ENCODE measurements around the gene EPN3. TPM values are rescaled to one million over a fixed set of nuclear protein-coding genes. Genes with fewer than 3 reads are reported as not detected.

The EPN3 gene
- total RNA-seq, 2 donors from 2014 or later, result 18.3 to 79.8 TPM

- Histone ChIP-seq H3K4me3 (no peak overlapping the region), H3K27ac (no peak overlapping the region), H3K9ac (ENCODE audit: low read depth in 2 of 2, low read length in 2 of 2) (no peak overlapping the region), H3K4me1 (no peaks in the 10 kb centered on the region), H3K36me3 (no peaks in the 10 kb centered on the region), H3K27me3 (no peaks in the 10 kb centered on the region), H3K9me3 (no peaks in the 10 kb centered on the region)
- no peak for TF ChIP-seq CTCF (IDR thresholded peaks at IDR 0.05)
- DNase-seq, result no peak
- intact Hi-C loops (cut with DNase I), result no loop called here
Observed at GRCh38 chr17:50581316-50581715, 48.8 kb downstream of the EPN3 start.

GRCh38 chr17:50582741-50583140 is 50.2 kb downstream of the EPN3 start:
- intact Hi-C loops (cut with DNase I), result no loop called here
- no peak for DNase-seq
- Histone ChIP-seq H3K36me3 (no peaks in the 10 kb centered on the region), H3K4me3 (no peak overlapping the region), H3K4me1 (no peaks in the 10 kb centered on the region), H3K9ac (ENCODE audit: low read depth in 2 of 2, low read length in 2 of 2) (no peak overlapping the region), H3K9me3 (no peaks in the 10 kb centered on the region), H3K27me3 (no peaks in the 10 kb centered on the region), H3K27ac (no peak overlapping the region)
- no peak for TF ChIP-seq CTCF (IDR thresholded peaks at IDR 0.05)

DNA sequence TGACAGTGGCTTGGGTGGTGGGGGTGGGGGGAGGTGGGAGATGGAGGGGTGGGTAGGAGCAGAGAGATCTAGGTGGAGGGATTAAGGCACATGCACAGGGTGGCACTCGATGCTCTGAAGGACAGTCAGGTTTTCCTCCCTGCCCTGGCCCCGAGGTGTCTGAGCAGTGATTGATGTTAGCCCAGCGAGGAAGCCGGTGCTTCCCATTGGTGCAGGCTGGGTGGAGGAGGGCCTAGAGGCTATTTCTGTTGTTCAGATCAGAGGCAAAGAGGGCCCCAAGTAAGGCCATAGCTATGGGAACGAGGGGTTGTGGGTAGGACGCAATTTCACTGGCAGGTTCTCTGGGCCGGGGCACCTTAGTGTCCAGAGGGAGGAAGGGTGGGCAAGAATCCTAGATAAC is 51.1 kb downstream of the EPN3 start:
- Histone ChIP-seq H3K9me3 (no peaks in the 10 kb centered on the region), H3K4me1 (no peaks in the 10 kb centered on the region)

GRCh38 chr17:50584116-50584515 is 51.6 kb downstream of the EPN3 start:
- intact Hi-C loops (cut with DNase I), result no loop called here
- Histone ChIP-seq H3K36me3 (no peaks in the 10 kb centered on the region), H3K4me3 (no peak overlapping the region), H3K4me1 (no peaks in the 10 kb centered on the region), H3K27me3 (no peaks in the 10 kb centered on the region), H3K9ac (ENCODE audit: low read depth in 2 of 2, low read length in 2 of 2) (no peak overlapping the region), H3K9me3 (no peaks in the 10 kb centered on the region), H3K27ac (no peak overlapping the region)
- TF ChIP-seq CTCF (IDR thresholded peaks at IDR 0.05), result no peak
- DNase-seq, result no peak

More for the DNA sequence above, 51.1 kb downstream of the EPN3 start:
- Histone ChIP-seq H3K27ac (no peak overlapping the region), H3K36me3 (no peaks in the 10 kb centered on the region), H3K27me3 (no peaks in the 10 kb centered on the region), H3K4me3 (no peak overlapping the region), H3K9ac (ENCODE audit: low read depth in 2 of 2, low read length in 2 of 2) (no peak overlapping the region)
- TF ChIP-seq CTCF (IDR thresholded peaks at IDR 0.05), result no peak
- DNase-seq, result no peak
- intact Hi-C loops (cut with DNase I), result no loop called here

- Histone ChIP-seq H3K9ac (ENCODE audit: low read depth in 2 of 2, low read length in 2 of 2) (no peak overlapping the region), H3K27ac (no peak overlapping the region), H3K36me3 (no peaks in the 10 kb centered on the region), H3K27me3 (no peaks in the 10 kb centered on the region), H3K4me3 (no peak overlapping the region), H3K9me3 (no peaks in the 10 kb centered on the region), H3K4me1 (no peaks in the 10 kb centered on the region)
- intact Hi-C loops (cut with DNase I), result no loop called here
- DNase-seq, result no peak
- TF ChIP-seq CTCF (IDR thresholded peaks at IDR 0.05), result no peak
Observed at GRCh38 chr17:50584749-50585148, 52.2 kb downstream of the EPN3 start.

GRCh38 chr17:50585346-50585745 is 52.8 kb downstream of the EPN3 start:
- no peak overlapping the region for H3K27ac ChIP-seq
- no peaks in the 10 kb centered on the region for H3K27me3 ChIP-seq
- DNase-seq, result no peak
- intact Hi-C loops (cut with DNase I), result no loop called here
- H3K4me1 ChIP-seq, result no peaks in the 10 kb centered on the region
- no peak overlapping the region for H3K4me3 ChIP-seq
- TF ChIP-seq CTCF (IDR thresholded peaks at IDR 0.05), result no peak
- H3K36me3 ChIP-seq, result no peaks in the 10 kb centered on the region
- no peak overlapping the region for H3K9ac ChIP-seq (ENCODE audit: low read depth in 2 of 2, low read length in 2 of 2)
- no peaks in the 10 kb centered on the region for H3K9me3 ChIP-seq
